H1 (cell line): ENCODE results near the gene LYPD1. TPM values are rescaled to one million over a fixed set of nuclear protein-coding genes. Genes with fewer than 3 reads are reported as not detected.

Source experiments
- CTCF ChIA-PET: fragments of 300-600 bp; sonication (Branson Sonifier 250); formaldehyde crosslinking; loops from one replicate; lab custom pipeline; 2021; ENCODE audit not compliant: partially characterized antibody; lab: Charles Lee
- POLR2A ChIA-PET: fragments of 300-600 bp; sonication (Branson Sonifier 250); formaldehyde crosslinking; loops from one replicate; lab custom pipeline; 2021; ENCODE audit warnings: inconsistent platforms; ENCODE audit not compliant: partially characterized antibody; lab: Charles Lee
- DNase-seq, 2 experiments: peaks; one replicate each; pipeline versions ENCODE4 v3.0.0 to v3.0.0-alpha.2; 2010 to 2022; ENCODE audit warnings: low spot score in 2 of 2, low read depth in 1 of 2, mixed read lengths in 1 of 2
- FAIRE-seq: peaks from 2 replicates; lab custom pipeline; 2011; peaks lifted over from hg19 to GRCh38; lab: Jason Lieb, UNC
- H2AFZ ChIP-seq: 2 replicates; pipeline ENCODE4 v1.8.1; 2012; ENCODE audit warnings: low read length, inconsistent platforms
- H2AK5ac ChIP-seq: 2 replicates; pipeline ENCODE4 v1.6.1; 2013; ENCODE audit warnings: low read depth, low read length
- H2BK120ac ChIP-seq: replicated peaks from 2 replicates; pipeline ENCODE3; 2013; ENCODE audit warnings: low read depth, low read length, inconsistent platforms
- H2BK12ac ChIP-seq: 2 replicates; pipeline ENCODE4 v1.6.1; 2013; ENCODE audit warnings: low read depth, low read length
- H2BK15ac ChIP-seq: 2 replicates; pipeline ENCODE4 v1.6.1; 2013; ENCODE audit warnings: low read length
- H2BK20ac ChIP-seq: 2 replicates; pipeline ENCODE4 v1.6.1; 2013; ENCODE audit warnings: low read length
- H2BK5ac ChIP-seq: 2 replicates; pipeline ENCODE4 v1.6.1; 2013; ENCODE audit warnings: low read depth, low read length
- H3K14ac ChIP-seq: 2 replicates; pipeline ENCODE4 v1.6.1; 2013; ENCODE audit warnings: inconsistent platforms; ENCODE audit not compliant: insufficient read length
- H3K18ac ChIP-seq: 2 replicates; pipeline ENCODE4 v1.6.1; 2013; ENCODE audit warnings: low read length; ENCODE audit errors: extremely low read depth
- H3K23ac ChIP-seq: 2 replicates; pipeline ENCODE4 v1.6.1; 2013; ENCODE audit warnings: inconsistent platforms; ENCODE audit not compliant: insufficient read length
- H3K23me2 ChIP-seq: 2 replicates; pipeline ENCODE4 v1.6.1; 2013; ENCODE audit warnings: low read depth, low read length
- H3K27ac ChIP-seq: 2 replicates; pipeline ENCODE4 v1.6.1; 2011; ENCODE audit warnings: low read depth, low read length, inconsistent platforms
- H3K27me3 ChIP-seq, 4 experiments: replicated peaks in 1 of 4; 1 replicate in 1 of 4; 2 replicates in 3 of 4; pipeline versions ENCODE4 v1.6.1 to v1.8.1; 2011 to 2013; ENCODE audit warnings: low read length in 3 of 4, mild to moderate bottlenecking in 3 of 4, inconsistent platforms in 2 of 4, mixed read lengths in 2 of 4, moderate library complexity in 1 of 4; ENCODE audit not compliant: control insufficient read depth in 3 of 4, insufficient read depth in 3 of 4; ENCODE audit errors: extremely low read depth in 1 of 4
- H3K36me3 ChIP-seq, 4 experiments: 2 replicates each; pipeline versions ENCODE4 v1.6.1 to v1.8.1; 2011 to 2013; ENCODE audit warnings: mild to moderate bottlenecking in 4 of 4, low read length in 3 of 4, moderate library complexity in 2 of 4, control low read depth in 1 of 4, inconsistent platforms in 1 of 4; ENCODE audit not compliant: insufficient read depth in 4 of 4, control insufficient read depth in 2 of 4
- H3K4ac ChIP-seq: replicated peaks from 2 replicates; pipeline ENCODE3; 2013; ENCODE audit warnings: low read length, low read depth, mixed read lengths, inconsistent platforms; ENCODE audit not compliant: insufficient read length
- H3K4me1 ChIP-seq, 4 experiments: replicated peaks in 1 of 4; 1 replicate in 1 of 4; 2 replicates in 3 of 4; pipeline versions ENCODE4 v1.6.1 to v1.8.1; 2011 to 2013; ENCODE audit warnings: low read length in 3 of 4, inconsistent platforms in 2 of 4, mixed read lengths in 1 of 4; ENCODE audit not compliant: insufficient read depth in 4 of 4, control insufficient read depth in 3 of 4
- H3K4me2 ChIP-seq, 2 experiments: 2 replicates each; pipeline versions ENCODE4 v1.6.1 to v1.8.1; 2011 to 2013; ENCODE audit warnings: low read depth in 2 of 2, low read length in 2 of 2, control low read depth in 1 of 2, inconsistent platforms in 1 of 2, mild to moderate bottlenecking in 1 of 2; ENCODE audit not compliant: insufficient read depth in 1 of 2
- H3K4me3 ChIP-seq, 4 experiments: fragments of 200-600, 300-600 bp in 1 of 4; sonication (generic), shearing (Covaris generic), sonication (Bioruptor Twin) in 1 of 4; 2 replicates each; pipeline versions ENCODE4 v1.5.1 to v1.8.1; 2011 to 2016; ENCODE audit warnings: low read length in 4 of 4, low read depth in 3 of 4, control low read depth in 2 of 4, inconsistent platforms in 2 of 4, mild to moderate bottlenecking in 2 of 4, mixed read lengths in 1 of 4, moderate library complexity in 1 of 4; ENCODE audit not compliant: insufficient read depth in 2 of 4; ENCODE audit errors: extremely low read depth in 1 of 4
- H3K56ac ChIP-seq: replicated peaks from 2 replicates; pipeline ENCODE3; 2013; ENCODE audit warnings: low read depth, mild to moderate bottlenecking, mixed read lengths, low read length, inconsistent platforms; ENCODE audit not compliant: insufficient read length
- H3K79me1 ChIP-seq: 2 replicates; pipeline ENCODE4 v1.6.1; 2013; ENCODE audit warnings: low read depth, low read length, control low read depth
- H3K79me2 ChIP-seq, 2 experiments: 2 replicates each; pipeline versions ENCODE4 v1.6.1 to v1.8.1; 2012 to 2013; ENCODE audit warnings: low read length in 2 of 2, mild to moderate bottlenecking in 2 of 2, inconsistent platforms in 1 of 2; ENCODE audit not compliant: insufficient read depth in 2 of 2, control insufficient read depth in 1 of 2
- H3K9ac ChIP-seq, 4 experiments: replicated peaks in 1 of 4; 1 replicate in 1 of 4; 2 replicates in 3 of 4; pipeline versions ENCODE4 v1.6.1 to v1.8.1; 2011 to 2013; ENCODE audit warnings: low read depth in 3 of 4, low read length in 3 of 4, control low read depth in 2 of 4, mild to moderate bottlenecking in 2 of 4, moderate library complexity in 2 of 4, inconsistent platforms in 1 of 4; ENCODE audit errors: extremely low read depth in 1 of 4
- H3K9me3 ChIP-seq, 2 experiments: 2 replicates each; pipeline versions ENCODE4 v1.6.1 to v1.8.1; 2012 to 2013; ENCODE audit warnings: mild to moderate bottlenecking in 2 of 2, moderate library complexity in 2 of 2, control low read depth in 1 of 2, inconsistent platforms in 1 of 2, low read depth in 1 of 2, low read length in 1 of 2, mixed read lengths in 1 of 2; ENCODE audit not compliant: insufficient read depth in 2 of 2
- H4K20me1 ChIP-seq, 2 experiments: replicated peaks in 1 of 2; 2 replicates each; pipeline versions ENCODE3 to v1.8.1; 2011 to 2013; ENCODE audit warnings: inconsistent platforms in 2 of 2, low read length in 2 of 2, mild to moderate bottlenecking in 1 of 2; ENCODE audit not compliant: insufficient read depth in 2 of 2, control insufficient read depth in 1 of 2
- H4K5ac ChIP-seq: 2 replicates; pipeline ENCODE4 v1.6.1; 2013; ENCODE audit warnings: low read length, low read depth, mixed read lengths, inconsistent platforms; ENCODE audit not compliant: insufficient read length
- H4K8ac ChIP-seq: 2 replicates; pipeline ENCODE4 v1.8.0; 2013; ENCODE audit warnings: mild to moderate bottlenecking, moderate library complexity, low read length, inconsistent platforms; ENCODE audit not compliant: insufficient read depth; ENCODE audit errors: extremely low read depth
- H4K91ac ChIP-seq: replicated peaks from 2 replicates; pipeline ENCODE3; 2013; ENCODE audit warnings: low read length, mixed read lengths, inconsistent platforms; ENCODE audit not compliant: insufficient read length
- BCL11A ChIP-seq, 2 experiments: IDR thresholded peaks; one replicate each; pipeline ENCODE4 v1.6.1; 2011; ENCODE audit warnings: low read depth in 2 of 2, low read length in 2 of 2, mild to moderate bottlenecking in 2 of 2
- SP2 ChIP-seq: IDR thresholded peaks from 2 replicates; pipeline ENCODE4 v1.6.1; 2012; ENCODE audit warnings: mild to moderate bottlenecking, low read length, inconsistent platforms
- polyA plus RNA-seq, 7 experiments: library from polyadenylated mRNA; depleted of rRNA in 3 of 7; stranded (reverse) in 5 of 7; unstranded in 2 of 7; fragments of >200 nt in 5 of 7; fragments of 200-250 nt in 2 of 7; gene quantifications; 1 replicate in 5 of 7; 2 replicates in 1 of 7; 4 replicates in 1 of 7; pipeline versions ENCODE4 v1.2.1 to v1.2.3, GENCODE V29; 2011 to 2013; ENCODE audit warnings: missing spikeins in 2 of 7, mixed read lengths in 2 of 7
- total RNA-seq: library from RNA; stranded (reverse); fragmentation: NEBNext Ultra II Directional; extraction: Animal tissue kit (Norgen Biotek cat#: 25700); gene quantifications from 2 replicates; pipeline ENCODE4 v1.2.1, GENCODE V29; 2021

The LYPD1 gene
- total and polyA plus RNA-seq, 2 of the 8 experiments (the other 6 are each of a cell fraction or from before 2014, with no cell fraction given): 1.9 to 2.7 TPM

DNA sequence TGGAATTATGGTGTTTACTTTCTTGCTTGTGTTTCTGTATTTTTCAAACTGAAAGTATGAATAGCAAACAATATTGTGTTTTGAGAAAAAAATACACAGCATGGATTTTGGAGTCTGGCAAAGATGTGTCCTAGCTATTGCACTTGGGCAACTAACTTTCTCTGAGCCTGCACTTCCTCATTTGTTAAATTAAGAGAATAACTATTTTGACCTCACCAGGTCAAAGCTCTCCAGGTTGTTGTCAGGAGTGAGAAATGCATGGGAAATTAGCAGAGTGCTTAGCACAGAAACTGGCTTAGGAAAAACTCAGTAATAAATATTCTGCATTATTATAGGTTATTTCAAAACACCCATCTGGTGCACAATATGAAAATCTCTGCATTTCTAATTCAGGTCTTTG, 28.2 kb downstream of the LYPD1 start:
- H3K23me2 ChIP-seq: no peaks in the 10 kb centered on the region
- no peak overlapping the region for H3K27ac ChIP-seq
- H3K9ac ChIP-seq: no peak overlapping the region
- no peak overlapping the region for H2BK5ac ChIP-seq
- peaks cover 2 to 9% (median 5%) of the 10 kb centered on the region in 4 experiments; a peak in 5 of 7 replicates for H3K4me1 ChIP-seq
- H3K4me3 ChIP-seq: no peak overlapping the region
- no peak for FAIRE-seq
- no peak overlapping the region for H2BK12ac ChIP-seq
- CTCF ChIA-PET: interaction anchor here (1.0 kb wide), 1 partner anchor 10 kb away, joined by 3 read pairs; no protein-coding TSS in a partner anchor
- DNase-seq: no peak
- no peak overlapping the region for H3K14ac ChIP-seq
- no peak overlapping the region for H3K23ac ChIP-seq
- no peaks in the 10 kb centered on the region for H3K79me1 ChIP-seq
- H2BK15ac ChIP-seq: no peak overlapping the region
- H4K5ac ChIP-seq: no peak overlapping the region
- no peak overlapping the region for H2BK20ac ChIP-seq
- no peaks in the 10 kb centered on the region for H4K20me1 ChIP-seq
- H3K36me3 ChIP-seq: no peaks in the 10 kb centered on the region
- H3K56ac ChIP-seq: no peak overlapping the region
- H2BK120ac ChIP-seq: no peak overlapping the region
- no peaks in the 10 kb centered on the region; a peak in 1 of 7 replicates for H3K27me3 ChIP-seq
- H2AFZ ChIP-seq: no peak overlapping the region
- H3K79me2 ChIP-seq: no peaks in the 10 kb centered on the region
- no peak overlapping the region for H4K91ac ChIP-seq
- no peak overlapping the region for H3K4me2 ChIP-seq
- H3K18ac ChIP-seq: no peak overlapping the region
- no peak overlapping the region for H3K4ac ChIP-seq
- H2AK5ac ChIP-seq: no peak overlapping the region
- POLR2A ChIA-PET: no interaction called here
- no peaks in the 10 kb centered on the region for H3K9me3 ChIP-seq
- H4K8ac ChIP-seq: no peak overlapping the region
- TF ChIP-seq BCL11A (IDR thresholded peaks at IDR 0.05; ENCODE audit: low read depth in 2 of 2, low read length in 2 of 2): no peak
- no peak for TF ChIP-seq SP2
